Ectodermal cell (in vitro differentiated cells): ENCODE data around the gene SSH2.
"Not testable (repeated sequence)": the region's sequence is repeated elsewhere in the genome, so short reads cannot be mapped to it uniquely, and the experiment has no call there.

Experiments
- H3K27ac ChIP-seq: 2 replicates; pipeline ENCODE4 v1.7.0; 2013; ENCODE audit warnings: mild to moderate bottlenecking, low read depth, low read length; ENCODE audit not compliant: insufficient read depth, poor library complexity, severe bottlenecking
- H3K27me3 ChIP-seq: 2 replicates; pipeline ENCODE4 v1.7.0; 2013; ENCODE audit warnings: mild to moderate bottlenecking, low read length; ENCODE audit not compliant: insufficient read depth, control insufficient read depth, poor library complexity, severe bottlenecking
- H3K36me3 ChIP-seq: one replicate; pipeline ENCODE4 v1.7.0; 2013; ENCODE audit warnings: low read length; ENCODE audit not compliant: control insufficient read depth, insufficient read depth
- H3K4me1 ChIP-seq: one replicate; pipeline ENCODE4 v1.7.0; 2013; ENCODE audit warnings: low read length; ENCODE audit not compliant: control insufficient read depth, insufficient read depth
- H3K4me3 ChIP-seq: 2 replicates; pipeline ENCODE4 v1.7.0; 2013; ENCODE audit warnings: low read depth, low read length, control low read depth; ENCODE audit not compliant: insufficient read depth
- H3K9me3 ChIP-seq: 2 replicates; pipeline ENCODE4 v1.7.0; 2013; ENCODE audit warnings: mild to moderate bottlenecking, low read length, moderate library complexity; ENCODE audit not compliant: control insufficient read depth
- WGBS, 2 experiments: methylation state at CpG; one replicate each; pipeline ENCODE4 v1.1.7; 2013; ENCODE audit warnings: missing lambda C conversion rate in 2 of 2; 5-methylcytosine and 5-hydroxymethylcytosine counted together

The SSH2 gene

GRCh38 chr17:29857105-29857504, 72.9 kb downstream of the SSH2 start:
- not testable (repeated sequence) for H3K27me3 ChIP-seq, H3K27ac ChIP-seq, H3K4me1 ChIP-seq, H3K36me3 ChIP-seq, H3K9me3 ChIP-seq, H3K4me3 ChIP-seq
- WGBS, 2 experiments: 90 to 94% methylated on average over 4 of the region's 4 CpGs

- whole genome bisulfite sequencing, 2 experiments: 100% methylated on average over 1 of the region's 1 CpG
- Histone ChIP-seq H3K9me3 (no peaks in the 10 kb centered on the region), H3K4me1 (no peaks in the 10 kb centered on the region), H3K4me3 (no peak overlapping the region), H3K36me3 (no peaks in the 10 kb centered on the region), H3K27me3 (no peaks in the 10 kb centered on the region), H3K27ac (no peak overlapping the region)
These were observed 74.3 kb downstream of the SSH2 start for GRCh38 chr17:29855686-29856085.

GRCh38 chr17:29848737-29849136, 81.3 kb downstream of the SSH2 start:
- WGBS, 2 experiments: 91 to 93% methylated on average over 3 of the region's 3 CpGs
- no peaks in the 10 kb centered on the region for H3K36me3 ChIP-seq
- no peaks in the 10 kb centered on the region for H3K27me3 ChIP-seq
- no peak overlapping the region for H3K4me3 ChIP-seq
- no peaks in the 10 kb centered on the region for H3K9me3 ChIP-seq
- H3K4me1 ChIP-seq: peaks cover 12% of the 10 kb centered on the region
- no peak overlapping the region for H3K27ac ChIP-seq

- Histone ChIP-seq H3K9me3 (no peaks in the 10 kb centered on the region), H3K4me1 (peaks cover 12% of the 10 kb centered on the region), H3K27ac (no peak overlapping the region), H3K4me3 (no peak overlapping the region), H3K27me3 (no peaks in the 10 kb centered on the region), H3K36me3 (no peaks in the 10 kb centered on the region)
- 94 to 95% methylated on average over 2 to 3 of the region's 3 CpGs for WGBS, 2 experiments
These were observed 82.3 kb downstream of the SSH2 start for GRCh38 chr17:29847527-29848400.

GRCh38 chr17:29847118-29847517, 82.9 kb downstream of the SSH2 start:
- no peak overlapping the region for H3K27ac ChIP-seq
- H3K4me3 ChIP-seq: no peak overlapping the region
- 80 to 86% methylated on average over 1 to 3 of the region's 3 CpGs for WGBS, 2 experiments
- H3K36me3 ChIP-seq: no peaks in the 10 kb centered on the region
- H3K9me3 ChIP-seq: no peaks in the 10 kb centered on the region
- peaks cover 12% of the 10 kb centered on the region for H3K4me1 ChIP-seq
- no peaks in the 10 kb centered on the region for H3K27me3 ChIP-seq

GRCh38 chr17:29846298-29846697, 83.7 kb downstream of the SSH2 start:
- Histone ChIP-seq H3K27me3 (no peaks in the 10 kb centered on the region), H3K4me3 (no peak overlapping the region), H3K9me3 (no peaks in the 10 kb centered on the region), H3K4me1 (peaks cover 12% of the 10 kb centered on the region), H3K27ac (no peak overlapping the region), H3K36me3 (no peaks in the 10 kb centered on the region)
- WGBS, 2 experiments: 91 to 93% methylated on average over 2 of the region's 2 CpGs

- H3K36me3 ChIP-seq: no peaks in the 10 kb centered on the region
- no CpG with 5 or more reads among the region's 1 CpG for WGBS, 2 experiments
These were observed 85.5 kb downstream of the SSH2 start for GRCh38 chr17:29844339-29845048.

GRCh38 chr17:29840884-29841283, 89.1 kb downstream of the SSH2 start:
- Histone ChIP-seq H3K27ac (no peak overlapping the region), H3K4me3 (no peak overlapping the region), H3K27me3 (no peaks in the 10 kb centered on the region), H3K9me3 (no peaks in the 10 kb centered on the region), H3K36me3 (no peaks in the 10 kb centered on the region), H3K4me1 (peaks cover 8% of the 10 kb centered on the region)

More at GRCh38 chr17:29844339-29845048, 85.5 kb downstream of the SSH2 start:
- Histone ChIP-seq H3K9me3 (no peaks in the 10 kb centered on the region), H3K27me3 (no peaks in the 10 kb centered on the region), H3K4me3 (no peak overlapping the region), H3K27ac (no peak overlapping the region), H3K4me1 (peaks cover 12% of the 10 kb centered on the region)

- H3K27me3 ChIP-seq: no peaks in the 10 kb centered on the region
- no peak overlapping the region for H3K4me3 ChIP-seq
- 79 to 96% methylated on average over 1 of the region's 1 CpG for WGBS, 2 experiments
- H3K4me1 ChIP-seq: peaks cover under 1% of the 10 kb centered on the region
- H3K27ac ChIP-seq: no peak overlapping the region
- H3K36me3 ChIP-seq: no peaks in the 10 kb centered on the region
- H3K9me3 ChIP-seq: no peaks in the 10 kb centered on the region
These were observed 90.4 kb downstream of the SSH2 start for GRCh38 chr17:29839656-29840055.

- Histone ChIP-seq H3K27me3 (no peaks in the 10 kb centered on the region), H3K36me3 (no peaks in the 10 kb centered on the region), H3K4me1 (no peaks in the 10 kb centered on the region), H3K4me3 (no peak overlapping the region), H3K27ac (no peak overlapping the region), H3K9me3 (no peaks in the 10 kb centered on the region)
- 78 to 80% methylated on average over 6 of the region's 6 CpGs for WGBS, 2 experiments
These were observed 91.1 kb downstream of the SSH2 start for GRCh38 chr17:29838961-29839360.
